Measurements from ENCODE around the gene TRMT10C. TPM values are rescaled to one million over a fixed set of nuclear protein-coding genes. Genes with fewer than 3 reads are reported as not detected.
A peak's percentile ranks its signal among the peaks of the same experiment; 100 is the strongest.

Gene TRMT10C
- total RNA-seq, 5 donors from 2014 or later (not counting 1 experiment from before 2014, with no cell fraction given), result 21.4 to 33.3 (median 22.2) TPM

DNA sequence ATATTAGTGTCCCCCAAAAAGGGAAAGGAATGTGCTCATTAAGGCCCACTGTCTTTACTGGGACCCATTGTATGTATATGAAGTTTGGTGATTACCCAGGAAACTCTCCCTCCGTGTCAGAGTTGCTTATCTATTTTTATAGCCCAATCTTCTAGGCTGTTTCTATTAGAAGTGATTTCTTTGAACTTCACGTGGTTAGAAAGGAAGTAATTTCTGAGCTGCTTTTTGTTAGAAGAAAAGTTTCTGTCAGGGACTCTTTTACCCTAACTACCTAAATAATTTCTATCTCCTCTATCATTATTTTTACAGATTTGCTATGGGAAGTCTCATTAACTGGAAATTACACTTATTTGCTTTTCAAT lies 31.0 kb upstream of the TRMT10C start:
- DNase-seq, result peak in 1 of 35 experiments; percentile 35
- Mint-ChIP-seq H3K27ac (peak overlapping the region; percentile 85 to 94), H3K36me3 (peaks cover 4% of the 10 kb centered on the region), H3K4me1 (peaks cover 41 to 48% (median 43%) of the 10 kb centered on the region in 3 donors), H3K27me3 (no peaks in the 10 kb centered on the region), H3K9me3 (peaks cover 0 to 4% (median 0%) of the 10 kb centered on the region in 3 donors), H3K4me3 (peak overlapping the region in 2 of 3 donors; percentile 43 to 63)
- peak; percentile 57 to 76 (median 62) for ATAC-seq (replicated peaks in 1 of 4)
- ChIA-PET CTCF (interaction anchor here (0.5 to 1.0 kb wide), 5 partner anchors 12 to 93 kb away, joined by 3 read pairs; partner anchors contain the start of gene SENP7 (in 1 of the 2)), POLR2A (interaction anchor here (0.5 to 1.7 kb wide), 4 partner anchors 9 to 16 kb away, joined by 3 to 8 read pairs (median 6); no protein-coding TSS in a partner anchor)
- H3K4me1 ChIP-seq (ENCODE audit: control insufficient read depth in 1 of 2, extremely low read depth in 1 of 2, insufficient read depth in 2 of 2, low read length in 2 of 2), result peaks cover 18 to 31% of the 10 kb centered on the region in 2 experiments
- H3K36me3 ChIP-seq (ENCODE audit: control insufficient read depth in 2 of 2, extremely low read depth in 1 of 2, insufficient read depth in 1 of 2, low read length in 1 of 2), result no peaks in the 10 kb centered on the region
- peak overlapping the region; percentile 71 for H3K27ac ChIP-seq (ENCODE audit: low read length)
- H3K4me3 ChIP-seq (ENCODE audit: control insufficient read depth in 1 of 2, extremely low read depth in 1 of 2, low read length in 1 of 2), result no peak overlapping the region
- WGBS (ENCODE audit: insufficient coverage), result no CpG with 5 or more reads among the region's 2 CpGs
- H3K27me3 ChIP-seq (replicated peaks in 1 of 2; ENCODE audit: control insufficient read depth in 2 of 2, extremely low read depth in 1 of 2, insufficient read depth in 2 of 2, low read length in 1 of 2), result no peaks in the 10 kb centered on the region
- no peaks in the 10 kb centered on the region for H3K9me3 ChIP-seq

- CTCF ChIA-PET, result interaction anchor here (0.6 to 1.0 kb wide), 3 partner anchors 19 to 704 kb away, joined by 3 to 5 read pairs (median 5); no protein-coding TSS in a partner anchor
- H3K36me3 Mint-ChIP-seq, result peaks cover 4% of the 10 kb centered on the region
- WGBS (ENCODE audit: insufficient coverage), result no CpG with 5 or more reads among the region's 2 CpGs
- H3K4me1 Mint-ChIP-seq, result peaks cover 41 to 48% (median 43%) of the 10 kb centered on the region in 3 donors
- no peaks in the 10 kb centered on the region for H3K27me3 Mint-ChIP-seq
- DNase-seq (peak in 1 of 35 experiments; percentile 29), ATAC-seq (replicated peaks in 1 of 4) (peak; percentile 70 to 80 (median 78))
- H3K4me3 Mint-ChIP-seq, result peak overlapping the region in 2 of 3 donors; percentile 21 to 63
- peaks cover 0 to 4% (median 0%) of the 10 kb centered on the region in 3 donors for H3K9me3 Mint-ChIP-seq
- no peaks in the 10 kb centered on the region for H3K36me3 ChIP-seq (ENCODE audit: control insufficient read depth in 2 of 2, extremely low read depth in 1 of 2, insufficient read depth in 1 of 2, low read length in 1 of 2)
- H3K9me3 ChIP-seq, result no peaks in the 10 kb centered on the region
- POLR2A ChIA-PET, result interaction anchor here in 1 of 2 donors (0.5 kb wide), 1 partner anchor 123 kb away, joined by 4 read pairs; no protein-coding TSS in a partner anchor
- no peak overlapping the region for H3K27ac ChIP-seq (ENCODE audit: low read length)
- H3K27ac Mint-ChIP-seq, result peak overlapping the region; percentile 85 to 94
- H3K4me1 ChIP-seq (ENCODE audit: control insufficient read depth in 1 of 2, extremely low read depth in 1 of 2, insufficient read depth in 2 of 2, low read length in 2 of 2), result peaks cover 18 to 31% of the 10 kb centered on the region in 2 experiments
- H3K27me3 ChIP-seq (replicated peaks in 1 of 2; ENCODE audit: control insufficient read depth in 2 of 2, extremely low read depth in 1 of 2, insufficient read depth in 2 of 2, low read length in 1 of 2), result no peaks in the 10 kb centered on the region
- H3K4me3 ChIP-seq (ENCODE audit: control insufficient read depth in 1 of 2, extremely low read depth in 1 of 2, low read length in 1 of 2), result no peak overlapping the region
Observed at GRCh38 chr3:101531473-101532086, 30.1 kb upstream of the TRMT10C start.

DNA sequence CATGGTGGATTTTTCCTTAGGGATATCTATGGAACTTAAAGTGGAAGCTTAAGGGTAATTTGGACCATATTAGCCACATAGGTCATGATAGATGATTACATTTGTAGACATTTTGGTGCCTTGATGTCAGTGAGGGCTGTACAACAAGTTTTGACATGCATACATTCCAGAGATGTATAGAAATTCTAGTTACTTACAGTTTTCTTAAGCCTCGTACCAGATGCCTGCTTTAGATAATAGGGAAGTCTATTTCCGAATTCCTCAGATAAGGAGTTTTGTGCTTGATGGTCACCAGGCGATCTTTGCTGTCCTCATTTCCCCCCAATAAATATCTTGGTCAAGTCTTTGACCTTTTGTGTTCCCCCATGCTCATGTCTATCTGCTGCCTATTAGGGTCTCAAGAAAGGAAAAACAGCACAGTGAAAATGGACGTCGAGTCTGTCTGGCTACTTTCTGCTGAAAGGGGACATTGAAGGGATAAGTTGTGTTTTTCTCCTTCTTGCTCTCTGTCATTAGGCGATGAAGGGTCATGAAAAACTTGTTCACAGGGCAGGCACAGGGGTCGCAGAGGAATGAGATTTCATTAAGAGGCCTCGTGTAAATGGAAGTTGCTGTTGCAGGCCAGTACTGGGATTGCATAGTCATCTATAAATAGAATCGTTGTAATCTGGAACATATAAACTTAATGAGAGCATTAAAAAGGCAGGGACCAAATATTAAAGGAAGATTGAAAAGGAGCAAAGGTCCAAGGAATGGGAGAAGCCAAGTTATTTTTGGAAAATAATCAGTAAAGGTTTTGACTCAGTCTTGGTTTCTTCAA lies 28.7 kb upstream of the TRMT10C start:
- ATAC-seq (replicated peaks in 1 of 4), result no peak
- H3K4me3 ChIP-seq (ENCODE audit: control insufficient read depth in 1 of 2, extremely low read depth in 1 of 2, low read length in 1 of 2), result no peak overlapping the region
- no peaks in the 10 kb centered on the region for H3K27me3 ChIP-seq (replicated peaks in 1 of 2; ENCODE audit: control insufficient read depth in 2 of 2, extremely low read depth in 1 of 2, insufficient read depth in 2 of 2, low read length in 1 of 2)
- H3K9me3 Mint-ChIP-seq, result peaks cover 0 to 4% (median 0%) of the 10 kb centered on the region in 3 donors
- peaks cover 4% of the 10 kb centered on the region for H3K36me3 Mint-ChIP-seq
- no peaks in the 10 kb centered on the region for H3K27me3 Mint-ChIP-seq
- 94% methylated on average over 7 of the region's 9 CpGs for WGBS (ENCODE audit: insufficient coverage)
- CTCF ChIA-PET, result no interaction called here
- peak overlapping the region; percentile 3 to 85 for H3K27ac Mint-ChIP-seq
- no peaks in the 10 kb centered on the region for H3K36me3 ChIP-seq (ENCODE audit: control insufficient read depth in 2 of 2, extremely low read depth in 1 of 2, insufficient read depth in 1 of 2, low read length in 1 of 2)
- H3K4me1 Mint-ChIP-seq, result peaks cover 36 to 44% (median 40%) of the 10 kb centered on the region in 3 donors
- POLR2A ChIA-PET, result no interaction called here
- H3K27ac ChIP-seq (ENCODE audit: low read length), result no peak overlapping the region
- no peaks in the 10 kb centered on the region for H3K9me3 ChIP-seq
- peaks cover 18 to 31% of the 10 kb centered on the region in 2 experiments for H3K4me1 ChIP-seq (ENCODE audit: control insufficient read depth in 1 of 2, extremely low read depth in 1 of 2, insufficient read depth in 2 of 2, low read length in 2 of 2)
- H3K4me3 Mint-ChIP-seq, result no peak overlapping the region
- DNase-seq, result no peak

- DNase-seq, result no peak
- ChIA-PET CTCF (no interaction called here), POLR2A (interaction anchor here in 1 of 2 donors (0.7 kb wide), 1 partner anchor 10 kb away, joined by 10 read pairs; no protein-coding TSS in a partner anchor)
Observed at GRCh38 chr3:101533603-101533968, 28.1 kb upstream of the TRMT10C start.

GRCh38 chr3:101535221-101535620 lies 26.4 kb upstream of the TRMT10C start:
- peaks cover 15 to 21% of the 10 kb centered on the region in 2 experiments for H3K4me1 ChIP-seq (ENCODE audit: control insufficient read depth in 1 of 2, extremely low read depth in 1 of 2, insufficient read depth in 2 of 2, low read length in 2 of 2)
- H3K27ac ChIP-seq (ENCODE audit: low read length), result no peak overlapping the region
- WGBS (ENCODE audit: insufficient coverage), result no CpG with 5 or more reads among the region's 5 CpGs
- Mint-ChIP-seq H3K4me3 (no peak overlapping the region), H3K27ac (no peak overlapping the region), H3K4me1 (peaks cover 23 to 29% (median 29%) of the 10 kb centered on the region in 3 donors), H3K36me3 (no peaks in the 10 kb centered on the region), H3K27me3 (no peaks in the 10 kb centered on the region), H3K9me3 (peaks cover 0 to 5% (median 4%) of the 10 kb centered on the region in 3 donors)
- no peaks in the 10 kb centered on the region for H3K36me3 ChIP-seq (ENCODE audit: control insufficient read depth in 2 of 2, extremely low read depth in 1 of 2, insufficient read depth in 1 of 2, low read length in 1 of 2)
- no peaks in the 10 kb centered on the region for H3K27me3 ChIP-seq (replicated peaks in 1 of 2; ENCODE audit: control insufficient read depth in 2 of 2, extremely low read depth in 1 of 2, insufficient read depth in 2 of 2, low read length in 1 of 2)
- POLR2A ChIA-PET, result interaction anchor here (0.6 to 0.7 kb wide), 4 partner anchors 16 to 1514 kb away, joined by 3 to 4 read pairs (median 4); no protein-coding TSS in a partner anchor
- no peak overlapping the region for H3K4me3 ChIP-seq (ENCODE audit: control insufficient read depth in 1 of 2, extremely low read depth in 1 of 2, low read length in 1 of 2)
- DNase-seq, result no peak
- CTCF ChIA-PET, result interaction anchor here in 1 of 2 donors (0.6 kb wide), 1 partner anchor 10 kb away, joined by 3 read pairs; no protein-coding TSS in a partner anchor
- ATAC-seq (replicated peaks in 1 of 4), result no peak
- H3K9me3 ChIP-seq, result no peaks in the 10 kb centered on the region

More at GRCh38 chr3:101533603-101533968, 28.1 kb upstream of the TRMT10C start:
- ATAC-seq (replicated peaks in 1 of 4), result no peak
- Mint-ChIP-seq H3K4me1 (peaks cover 36 to 43% (median 40%) of the 10 kb centered on the region in 3 donors), H3K36me3 (peaks cover 4% of the 10 kb centered on the region), H3K27ac (no peak overlapping the region), H3K4me3 (no peak overlapping the region), H3K27me3 (no peaks in the 10 kb centered on the region), H3K9me3 (peaks cover 0 to 4% (median 0%) of the 10 kb centered on the region in 3 donors)
- H3K4me1 ChIP-seq (ENCODE audit: control insufficient read depth in 1 of 2, extremely low read depth in 1 of 2, insufficient read depth in 2 of 2, low read length in 2 of 2), result peaks cover 18 to 31% of the 10 kb centered on the region in 2 experiments
- H3K27ac ChIP-seq (ENCODE audit: low read length), result no peak overlapping the region
- no peaks in the 10 kb centered on the region for H3K36me3 ChIP-seq (ENCODE audit: control insufficient read depth in 2 of 2, extremely low read depth in 1 of 2, insufficient read depth in 1 of 2, low read length in 1 of 2)
- no peaks in the 10 kb centered on the region for H3K27me3 ChIP-seq (replicated peaks in 1 of 2; ENCODE audit: control insufficient read depth in 2 of 2, extremely low read depth in 1 of 2, insufficient read depth in 2 of 2, low read length in 1 of 2)
- no peak overlapping the region for H3K4me3 ChIP-seq (ENCODE audit: control insufficient read depth in 1 of 2, extremely low read depth in 1 of 2, low read length in 1 of 2)
- no peaks in the 10 kb centered on the region for H3K9me3 ChIP-seq
- WGBS (ENCODE audit: insufficient coverage), result no CpG with 5 or more reads among the region's 1 CpG

DNA sequence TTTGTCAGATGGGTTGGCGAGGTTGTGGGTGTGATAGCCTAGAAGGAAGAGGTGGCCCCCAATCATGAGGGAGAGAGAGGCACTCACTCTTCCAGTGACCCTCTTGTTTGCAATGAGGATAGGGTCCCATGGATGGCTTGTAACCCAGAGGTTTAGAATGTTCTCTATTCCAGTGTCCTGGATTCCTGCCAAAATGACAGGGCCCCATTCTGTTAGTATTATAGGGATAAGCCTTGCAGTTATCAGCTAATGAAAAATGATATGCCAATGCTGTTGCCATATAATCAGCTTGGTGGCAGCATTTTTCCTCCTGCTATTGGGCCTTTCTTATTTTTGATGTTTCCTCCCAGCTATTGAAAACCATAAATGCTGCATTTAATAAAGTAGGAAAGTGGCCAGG lies 25.4 kb upstream of the TRMT10C start:
- Mint-ChIP-seq H3K36me3 (no peaks in the 10 kb centered on the region), H3K4me1 (peaks cover 13 to 19% (median 18%) of the 10 kb centered on the region in 3 donors), H3K9me3 (peaks cover 0 to 5% (median 4%) of the 10 kb centered on the region in 3 donors), H3K4me3 (no peak overlapping the region), H3K27me3 (no peaks in the 10 kb centered on the region), H3K27ac (peak overlapping the region in 1 of 2 donors; percentile 66)
- ChIA-PET CTCF (no interaction called here), POLR2A (no interaction called here)
- H3K27me3 ChIP-seq (replicated peaks in 1 of 2; ENCODE audit: control insufficient read depth in 2 of 2, extremely low read depth in 1 of 2, insufficient read depth in 2 of 2, low read length in 1 of 2), result no peaks in the 10 kb centered on the region
- H3K9me3 ChIP-seq, result no peaks in the 10 kb centered on the region
- no peak for ATAC-seq (replicated peaks in 1 of 4)
- peaks cover 7 to 13% of the 10 kb centered on the region in 2 experiments for H3K4me1 ChIP-seq (ENCODE audit: control insufficient read depth in 1 of 2, extremely low read depth in 1 of 2, insufficient read depth in 2 of 2, low read length in 2 of 2)
- WGBS (ENCODE audit: insufficient coverage), result 100% methylated on average over 1 of the region's 1 CpG
- no peak for DNase-seq
- H3K27ac ChIP-seq (ENCODE audit: low read length), result no peak overlapping the region
- no peak overlapping the region for H3K4me3 ChIP-seq (ENCODE audit: control insufficient read depth in 1 of 2, extremely low read depth in 1 of 2, low read length in 1 of 2)
- H3K36me3 ChIP-seq (ENCODE audit: control insufficient read depth in 2 of 2, extremely low read depth in 1 of 2, insufficient read depth in 1 of 2, low read length in 1 of 2), result no peaks in the 10 kb centered on the region

All from T-cell (primary cell).